ENCODE measurements around the gene TEDDM1. TPM values are rescaled to one million over a fixed set of nuclear protein-coding genes. Genes with fewer than 3 reads are reported as not detected.

The TEDDM1 gene
- total RNA-seq, result not detected in 2 replicates

GRCh38 chr1:182400567-182400966, at the start of gene TEDDM1:
TEDDM1 (minus strand) TSS chr1:182400667; CDS start chr1:182400485, 182 bp downstream.

DNA sequence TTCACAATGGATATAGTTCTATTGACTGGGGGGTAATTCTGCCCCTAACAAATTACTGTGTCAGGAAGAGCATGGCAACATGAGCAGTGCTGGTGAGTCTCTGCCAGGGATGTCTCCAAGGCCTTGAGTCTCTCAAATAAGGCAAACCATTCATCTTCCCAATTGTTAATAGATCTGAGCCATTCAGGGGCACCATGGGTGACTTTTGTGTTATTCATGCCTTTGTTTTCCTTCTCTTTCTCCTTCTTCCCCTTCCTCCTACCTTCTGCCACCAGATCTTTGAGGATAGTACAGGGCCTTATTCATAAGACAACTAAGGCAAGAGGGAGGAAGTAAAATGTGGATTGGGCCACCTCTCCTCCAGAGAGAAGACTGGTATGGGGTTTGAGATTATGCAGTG, 49.6 kb upstream of the TEDDM1 start, which contains the start of gene RGSL1:
TSS of gene RGSL1 (plus strand) at position 60 of the 400 bp plus-strand sequence. CDS start at position 80, 20 bp downstream.

DNA sequence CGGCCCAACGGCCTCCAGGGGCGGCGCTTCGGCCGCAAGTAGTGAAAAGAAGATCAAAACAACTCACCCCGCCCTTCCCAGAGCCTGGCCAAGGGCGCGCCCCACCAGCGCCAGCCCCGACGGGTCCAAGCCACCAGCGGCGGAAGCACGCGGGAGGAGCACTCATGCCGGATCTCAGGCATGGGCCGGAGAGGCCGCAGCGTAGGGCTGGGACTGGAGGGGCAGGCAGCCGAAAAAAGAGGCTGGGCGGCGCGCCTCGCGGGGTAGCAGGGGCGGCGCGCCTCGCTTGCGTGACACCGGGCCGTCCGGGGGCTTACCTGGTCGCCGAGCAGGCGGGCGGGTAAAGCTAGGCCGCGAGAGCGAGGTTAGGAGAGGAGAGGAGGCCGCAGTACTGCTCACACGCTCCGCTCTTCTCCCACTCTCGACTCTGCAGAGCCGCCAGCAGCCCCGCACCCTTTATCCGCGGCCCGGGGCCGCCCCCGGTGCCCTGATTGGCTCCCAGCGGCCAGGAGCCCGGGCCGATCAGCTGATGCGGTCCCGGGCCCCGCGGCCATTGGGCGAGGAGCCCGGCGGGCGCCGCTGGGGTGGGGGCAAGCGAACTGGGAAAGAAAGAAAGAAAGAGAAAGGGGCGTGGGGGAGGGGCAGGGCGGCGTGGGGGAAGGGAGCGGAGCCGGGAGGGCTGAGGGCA, 9.0 kb downstream of the TEDDM1 start, which contains the start of gene GLUL:
TSS of gene GLUL (minus strand) at position 429 of the 688 bp plus-strand sequence. CDS start 3,053 bp downstream, outside the sequence.

Other genes with a start within 250 kb of the TEDDM1 start
- gene GLUL, start 8.9 kb downstream of the TEDDM1 start, total RNA-seq, result 232 and 288 TPM in 2 replicates
- gene RGSL1, start 49.5 kb upstream of the TEDDM1 start, total RNA-seq, result not detected in 2 replicates
- 6.6 and 9.9 TPM in 2 replicates for gene RNASEL, start 188.6 kb upstream of the TEDDM1 start, total RNA-seq
- 0.22 and 1.00 TPM in 2 replicates for gene RGS16, start 203.7 kb upstream of the TEDDM1 start, total RNA-seq